Endothelial cell of umbilical vein (primary cell): ENCODE data around the gene RPIA. TPM values are rescaled to one million over a fixed set of nuclear protein-coding genes. Genes with fewer than 3 reads are reported as not detected.

Experiments used
- BruUV-seq: library from RNA; stranded (reverse); fragments of 400-500 nt; replicated peaks from 2 replicates; lab custom pipeline; 2021; lab: Mats Ljungman, UMichigan
- CTCF ChIA-PET: fragments of 300-600, 350-600 bp; sonication (Branson Sonifier 250); formaldehyde crosslinking; loops from one replicate; lab custom pipeline; 2021; ENCODE audit warnings: antibody characterized with exemption, inconsistent platforms; lab: Charles Lee
- POLR2A ChIA-PET: fragments of 300-600, 350-600 bp; sonication (Branson Sonifier 250); formaldehyde crosslinking; loops from one replicate; lab custom pipeline; 2021; ENCODE audit warnings: antibody characterized with exemption, inconsistent platforms; lab: Charles Lee
- DNase-seq: peaks from one replicate; pipeline ENCODE4 v3.0.0-alpha.2; 2011; ENCODE audit warnings: low read depth, low spot score
- FAIRE-seq: peaks from 2 replicates; lab custom pipeline; 2011; peaks lifted over from hg19 to GRCh38; lab: Jason Lieb, UNC
- H2AFZ ChIP-seq: 2 replicates; pipeline ENCODE4 v1.6.0; 2012; ENCODE audit warnings: low read depth, low read length, control low read depth, inconsistent platforms
- H3K27ac ChIP-seq: 2 replicates; pipeline ENCODE4 v1.5.1; 2011; ENCODE audit warnings: low read depth, mild to moderate bottlenecking, control low read depth, low read length, moderate library complexity; ENCODE audit not compliant: insufficient read depth
- H3K27me3 ChIP-seq, 2 experiments: 2 replicates each; pipeline versions ENCODE4 v1.6.0 to v1.6.1; 2011; ENCODE audit warnings: low read length in 2 of 2, mixed read lengths in 1 of 2; ENCODE audit not compliant: control insufficient read depth in 2 of 2, insufficient read depth in 2 of 2
- H3K36me3 ChIP-seq, 2 experiments: 2 replicates in 1 of 2; 3 replicates in 1 of 2; pipeline ENCODE4 v1.5.1; 2011; ENCODE audit warnings: low read length in 2 of 2, mild to moderate bottlenecking in 1 of 2, moderate library complexity in 1 of 2; ENCODE audit not compliant: control insufficient read depth in 2 of 2, insufficient read depth in 2 of 2; ENCODE audit errors: extremely low read depth in 1 of 2
- H3K4me1 ChIP-seq: 3 replicates; pipeline ENCODE4 v1.5.1; 2011; ENCODE audit warnings: mild to moderate bottlenecking, low read length; ENCODE audit not compliant: control insufficient read depth, insufficient read depth; ENCODE audit errors: extremely low read depth
- H3K4me2 ChIP-seq: 2 replicates; pipeline ENCODE4 v1.6.1; 2011; ENCODE audit warnings: low read length, control low read depth, mixed read lengths; ENCODE audit not compliant: insufficient read depth
- H3K4me3 ChIP-seq, 3 experiments: fragments of 200-600 bp in 1 of 3; sonication (generic), shearing (Covaris generic) in 1 of 3; replicated peaks in 1 of 3; 2 replicates each; pipeline ENCODE4 v1.5.1; 2011 to 2016; ENCODE audit warnings: control low read depth in 3 of 3, low read length in 3 of 3, mild to moderate bottlenecking in 2 of 3, inconsistent platforms in 1 of 3, low read depth in 1 of 3, moderate library complexity in 1 of 3; ENCODE audit not compliant: insufficient read depth in 1 of 3
- H3K79me2 ChIP-seq: 2 replicates; pipeline ENCODE4 v1.6.0; 2012; ENCODE audit warnings: low read length, inconsistent platforms; ENCODE audit not compliant: control insufficient read depth, insufficient read depth
- H3K9ac ChIP-seq: replicated peaks from 2 replicates; pipeline ENCODE3; 2011; ENCODE audit warnings: low read length, control low read depth; ENCODE audit not compliant: insufficient read depth; ENCODE audit errors: extremely low read depth
- H3K9me1 ChIP-seq: replicated peaks from 3 replicates; pipeline ENCODE4 v1.6.0; 2011; ENCODE audit warnings: mild to moderate bottlenecking, low read length; ENCODE audit not compliant: control insufficient read depth, insufficient read depth; ENCODE audit errors: extremely low read depth
- H3K9me3 ChIP-seq: replicated peaks from 2 replicates; pipeline ENCODE4 v1.5.1; 2012; ENCODE audit warnings: low read length, inconsistent platforms; ENCODE audit not compliant: control insufficient read depth, insufficient read depth
- H4K20me1 ChIP-seq: replicated peaks from 2 replicates; pipeline ENCODE3; 2011; ENCODE audit warnings: mild to moderate bottlenecking, low read length; ENCODE audit not compliant: control insufficient read depth, insufficient read depth; ENCODE audit errors: extremely low read depth
- CTCF ChIP-seq, 2 donors: IDR thresholded peaks; 1 replicate in 1 of 2; 2 replicates in 1 of 2; pipeline ENCODE4 v1.5.1; 2011; ENCODE audit warnings: low read length in 2 of 2, mild to moderate bottlenecking in 2 of 2, moderate library complexity in 2 of 2, control low read depth in 1 of 2, inconsistent platforms in 1 of 2, low read depth in 1 of 2; ENCODE audit not compliant: insufficient read depth in 1 of 2; ENCODE audit errors: extremely low read depth in 1 of 2
- EZH2 ChIP-seq: IDR thresholded peaks from 2 replicates; pipeline ENCODE4 v1.6.1; 2012; ENCODE audit warnings: borderline replicate concordance, low read depth, mild to moderate bottlenecking, moderate library complexity, low read length, inconsistent platforms; ENCODE audit not compliant: severe bottlenecking
- FOS ChIP-seq: IDR thresholded peaks from 2 replicates; pipeline ENCODE4 v1.6.1; 2011; ENCODE audit warnings: mild to moderate bottlenecking, low read length, moderate library complexity, borderline replicate concordance; ENCODE audit not compliant: insufficient read depth
- GATA2 ChIP-seq: IDR thresholded peaks from 2 replicates; pipeline ENCODE4 v1.7.0; 2011; ENCODE audit warnings: low read depth, mild to moderate bottlenecking, moderate library complexity, mixed read lengths, low read length; ENCODE audit not compliant: insufficient read length, insufficient read depth
- JUN ChIP-seq: IDR thresholded peaks from 2 replicates; pipeline ENCODE4 v1.6.1; 2011; ENCODE audit warnings: borderline replicate concordance, low read depth; ENCODE audit not compliant: insufficient read length, insufficient read depth
- MAX ChIP-seq: IDR thresholded peaks from 2 replicates; pipeline ENCODE4 v1.6.1; 2011; ENCODE audit not compliant: insufficient read depth, insufficient read length
- MYC ChIP-seq: IDR thresholded peaks from one replicate; pipeline ENCODE4 v1.6.1; 2011; ENCODE audit warnings: mild to moderate bottlenecking, low read depth, low read length
- POLR2A ChIP-seq: IDR thresholded peaks from 2 replicates; pipeline ENCODE4 v1.6.1; 2012; ENCODE audit warnings: low read depth, mild to moderate bottlenecking, control low read depth, low read length
- POLR2AphosphoS5 ChIP-seq: IDR thresholded peaks from 2 replicates; pipeline ENCODE4 v1.6.1; 2012; ENCODE audit warnings: low read depth, mild to moderate bottlenecking, control low read depth, low read length, moderate library complexity; ENCODE audit not compliant: insufficient read depth
- dilution Hi-C: fragments of 300-500 bp; cut with MboI; formaldehyde crosslinking; loops from one replicate; pipeline ENCODE4 v1.15.0; 2019; ENCODE audit warnings: low sequenced_read_pairs; ENCODE audit not compliant: extremely low pct_ligation_motif_present
- intact Hi-C: fragments of 100-400 bp; cut with micrococcal nuclease; formaldehyde crosslinking; loops from one replicate; pipeline ENCODE4 v1.10.0; 2022
- polyA plus RNA-seq, 4 experiments: library from polyadenylated mRNA; depleted of rRNA in 3 of 4; stranded (reverse) in 3 of 4; unstranded in 1 of 4; fragments of >200 nt; gene quantifications; 2 replicates each; pipeline versions ENCODE4 v1.2.1 to v1.2.3, GENCODE V29; 2011 to 2012; ENCODE audit warnings: missing spikeins in 1 of 4
- total RNA-seq: library from RNA; stranded (reverse); gene quantifications from 2 replicates; pipeline ENCODE4 v1.2.3, GENCODE V29; 2021

Gene RPIA
- total and polyA plus RNA-seq, 2 donors (not counting 3 experiments of a cell fraction or from before 2014, with no cell fraction given): 15.7 to 30.3 TPM

- Histone ChIP-seq H3K9me3 (no peaks in the 10 kb centered on the region), H3K4me3 (no peak overlapping the region), H3K9me1 (no peaks in the 10 kb centered on the region), H3K9ac (no peak overlapping the region), H3K79me2 (no peaks in the 10 kb centered on the region), H4K20me1 (no peaks in the 10 kb centered on the region), H3K4me2 (no peak overlapping the region), H3K27ac (no peak overlapping the region), H3K36me3 (no peaks in the 10 kb centered on the region), H3K4me1 (no peaks in the 10 kb centered on the region), H2AFZ (no peak overlapping the region), H3K27me3 (peaks cover 5 to 9% of the 10 kb centered on the region in 2 experiments)
- TF ChIP-seq EZH2 (no peak), POLR2A (no peak), GATA2 (no peak), MYC (no peak)
- ChIA-PET POLR2A (no interaction called here), CTCF (interaction anchor here (12.4 kb wide), 1 partner anchor 79 kb away, joined by 378 read pairs; no protein-coding TSS in a partner anchor)
- dilution Hi-C loops: loop anchor here (25.0 kb wide), 1 partner anchor 104 kb away; no protein-coding TSS in a partner anchor
- no peak for FAIRE-seq
- no TSS peak for BruUV-seq
- intact Hi-C loops: no loop called here
- no peak for DNase-seq
These were observed 24.9 kb upstream of the RPIA start for GRCh38 chr2:88666576-88666975.

GRCh38 chr2:88667219-88667618, 24.3 kb upstream of the RPIA start:
- Histone ChIP-seq H3K27ac (no peak overlapping the region), H3K79me2 (no peaks in the 10 kb centered on the region), H3K36me3 (no peaks in the 10 kb centered on the region), H3K27me3 (peaks cover 5 to 9% of the 10 kb centered on the region in 2 experiments), H3K9me1 (no peaks in the 10 kb centered on the region), H2AFZ (no peak overlapping the region), H4K20me1 (no peaks in the 10 kb centered on the region), H3K9me3 (no peaks in the 10 kb centered on the region), H3K4me3 (no peak overlapping the region), H3K4me2 (no peak overlapping the region), H3K9ac (no peak overlapping the region), H3K4me1 (no peaks in the 10 kb centered on the region)
- FAIRE-seq (no peak), DNase-seq (no peak)
- TF ChIP-seq POLR2A (no peak), JUN (no peak), POLR2AphosphoS5 (no peak), MAX (no peak), EZH2 (no peak), MYC (no peak), CTCF (IDR thresholded peaks at IDR 0.05; ENCODE audit: extremely low read depth in 1 of 2, insufficient read depth in 1 of 2, low read depth in 1 of 2, low read length in 2 of 2) (no peak), FOS (no peak), GATA2 (no peak)
- no TSS peak for BruUV-seq
- POLR2A ChIA-PET: no interaction called here
- dilution Hi-C loops (loop anchor here (25.0 kb wide), 1 partner anchor 105 kb away; no protein-coding TSS in a partner anchor), intact Hi-C loops (no loop called here)
- CTCF ChIA-PET: interaction anchor here (1.0 to 12.4 kb wide), 5 partner anchors 9 to 477 kb away, joined by 4 to 378 read pairs (median 15); no protein-coding TSS in a partner anchor
